GM18858 (cell line): ENCODE results near the gene HPDL.
"Not testable (repeated sequence)": the region's sequence is repeated elsewhere in the genome, so short reads cannot be mapped to it uniquely, and the experiment has no call there.

Experiments
- ATAC-seq: cut with Tn5 transposase; IDR thresholded peaks from one replicate; pipeline ENCODE4 v1.9.1; 2021; ENCODE audit not compliant: unreplicated experiment

Gene HPDL

DNA sequence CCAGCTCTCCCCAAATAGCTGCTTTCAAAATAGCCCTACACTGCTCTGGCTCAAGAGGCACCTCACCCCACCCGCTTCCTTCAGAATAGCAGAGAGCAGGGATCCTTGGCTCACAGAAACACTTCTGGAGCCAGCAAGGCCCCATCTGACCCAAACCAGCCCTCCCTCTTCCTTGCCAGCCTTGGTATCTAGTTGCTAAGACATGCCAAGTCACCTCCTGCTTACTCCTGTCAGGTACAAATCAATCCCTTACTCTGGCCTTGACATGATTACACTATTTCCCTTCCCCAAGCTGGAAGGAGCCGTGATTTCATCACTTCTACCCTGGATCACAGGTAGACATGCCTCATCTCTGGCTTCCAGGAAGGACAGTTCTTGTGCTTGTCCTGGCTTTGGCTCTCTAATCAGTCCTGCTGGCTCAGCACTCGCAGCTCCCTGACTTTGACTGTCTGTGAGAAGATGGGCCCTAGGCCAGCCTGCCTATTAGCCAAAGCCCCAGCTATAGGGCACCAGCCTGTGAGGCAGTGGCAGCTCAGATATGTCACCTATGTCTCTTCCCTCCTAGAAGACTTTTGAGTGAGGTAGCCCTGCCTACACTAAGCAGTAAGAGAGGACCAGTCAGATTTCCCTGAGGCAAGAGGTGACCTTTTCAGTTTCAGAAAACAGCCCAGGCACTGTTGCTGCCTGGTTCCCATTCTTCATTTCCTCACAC, 22.4 kb downstream of the HPDL start:
- no peak for ATAC-seq

DNA sequence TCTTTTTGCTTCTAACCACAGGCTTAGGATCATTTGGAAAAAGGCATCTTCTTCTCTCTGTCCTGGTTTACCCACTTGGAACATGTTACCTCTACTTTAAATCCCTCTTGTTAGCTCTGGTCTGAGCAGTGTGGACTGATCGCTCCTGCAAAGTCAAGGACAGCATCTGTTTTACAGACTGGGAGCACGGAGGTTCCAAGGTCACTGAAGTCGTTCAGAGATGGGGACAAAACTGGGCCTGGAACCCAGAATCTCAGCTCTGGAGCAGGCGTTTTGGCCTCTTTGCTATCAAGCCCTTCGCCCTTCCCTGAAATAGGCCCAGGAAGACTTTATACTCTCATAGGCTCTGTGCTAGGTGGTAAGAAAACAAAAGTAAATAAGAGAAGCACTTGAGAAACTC, 24.8 kb downstream of the HPDL start:
- ATAC-seq = no peak

DNA sequence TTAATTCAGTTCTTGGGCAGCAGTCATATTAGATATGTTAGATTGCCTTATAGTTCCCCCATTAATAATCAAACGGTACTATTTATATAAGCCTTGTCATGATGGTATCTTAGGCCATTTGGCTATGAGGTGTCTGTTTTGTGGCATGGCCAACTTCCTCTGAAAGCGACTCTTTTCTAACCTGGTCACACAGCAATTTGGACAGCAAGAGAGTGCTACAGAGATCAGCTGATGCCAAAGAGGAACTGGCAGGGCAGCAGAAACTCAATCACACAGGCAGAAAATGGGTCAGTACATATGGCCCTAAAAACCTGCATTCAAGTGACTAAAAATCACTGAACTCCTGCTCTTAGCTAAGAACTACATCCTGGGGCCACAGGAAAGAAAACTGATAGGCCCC, 27.0 kb downstream of the HPDL start:
- no peak for ATAC-seq

DNA sequence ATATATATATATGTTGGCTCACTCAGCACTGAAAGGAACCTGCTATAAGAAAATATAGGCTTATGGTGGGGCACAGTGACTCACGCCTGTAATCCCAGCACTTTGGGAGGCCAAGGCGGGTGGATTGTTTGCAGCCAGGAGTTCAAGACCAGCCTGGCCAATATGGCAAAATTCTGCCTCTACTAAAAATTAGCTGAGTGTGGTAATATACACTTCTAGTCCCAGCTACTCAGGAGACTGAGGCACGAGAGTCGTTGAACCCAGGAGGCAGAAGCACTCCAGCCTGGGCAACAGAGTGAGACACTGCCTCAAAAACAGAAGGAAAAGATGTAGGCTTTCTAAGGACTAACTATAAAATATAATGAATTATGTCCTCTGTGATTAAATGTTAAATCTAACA, 28.1 kb downstream of the HPDL start:
- no peak for ATAC-seq

DNA sequence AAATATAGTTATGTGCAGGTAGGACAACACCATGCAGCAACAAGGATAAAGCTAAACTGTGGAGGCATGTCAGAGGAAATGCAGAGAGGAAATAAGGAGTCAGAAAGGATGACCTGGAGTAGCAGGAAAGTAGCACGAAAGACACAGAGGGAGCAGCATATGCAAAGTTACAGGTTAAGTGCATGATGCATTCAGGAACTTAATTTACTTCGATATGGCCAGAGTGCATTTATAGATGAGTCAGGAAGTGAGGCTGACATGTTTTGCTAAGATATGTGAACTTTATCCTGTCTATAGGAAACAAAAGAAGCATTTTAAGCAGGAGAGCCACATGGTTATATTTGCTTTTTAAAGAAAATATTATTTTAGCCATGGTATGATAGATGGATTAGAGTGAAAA, 29.0 kb downstream of the HPDL start:
- no peak for ATAC-seq

DNA sequence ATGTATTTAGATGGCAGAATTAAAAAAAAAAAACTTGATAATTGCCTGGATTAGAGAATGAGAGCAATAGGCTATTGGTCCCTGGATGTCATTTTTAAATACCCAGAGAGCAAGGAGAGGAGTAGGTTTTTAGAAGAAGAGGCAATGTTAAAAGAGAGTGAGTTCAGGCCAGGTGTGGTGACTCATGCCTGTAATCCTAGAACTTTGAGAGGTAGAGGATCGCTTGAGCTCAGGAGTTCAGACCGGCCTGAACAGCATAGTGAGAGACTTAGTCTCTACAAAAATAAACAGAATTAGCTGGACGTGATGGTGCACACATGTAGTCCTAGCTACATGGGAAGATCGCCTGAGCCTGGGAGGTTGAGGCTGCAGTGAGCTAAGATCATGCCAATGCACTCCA, 29.5 kb downstream of the HPDL start:
- no peak for ATAC-seq

DNA sequence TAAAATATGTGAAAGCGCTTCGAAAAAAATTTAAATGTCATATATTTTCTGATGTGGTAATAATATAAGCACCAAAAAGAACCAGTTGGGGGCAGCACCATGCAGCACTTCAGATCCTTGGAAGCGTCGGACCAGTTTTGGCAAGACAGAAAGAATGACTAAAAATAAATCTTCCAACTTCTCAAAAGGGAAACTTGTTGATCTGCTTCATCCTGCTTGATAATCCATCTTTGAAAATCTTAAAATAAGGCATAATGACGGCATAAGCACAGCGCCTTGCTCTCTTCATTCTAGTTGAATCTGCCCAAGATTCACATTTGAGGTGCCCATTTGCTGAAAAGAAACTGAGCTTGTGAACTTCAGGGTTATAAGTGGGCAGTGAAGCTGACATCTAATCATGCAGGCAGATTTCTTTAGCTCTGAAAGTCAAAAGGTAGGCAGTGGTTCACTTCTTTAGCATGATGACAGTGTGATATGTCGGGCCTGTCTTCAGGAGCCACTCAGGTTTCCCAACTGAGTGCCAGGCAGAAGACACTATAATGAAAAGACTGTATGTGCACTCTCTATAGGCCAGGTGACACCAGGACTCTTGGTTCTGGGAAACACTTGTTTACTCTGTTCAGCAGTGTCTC, 33.3 kb downstream of the HPDL start:
- no peak for ATAC-seq

DNA sequence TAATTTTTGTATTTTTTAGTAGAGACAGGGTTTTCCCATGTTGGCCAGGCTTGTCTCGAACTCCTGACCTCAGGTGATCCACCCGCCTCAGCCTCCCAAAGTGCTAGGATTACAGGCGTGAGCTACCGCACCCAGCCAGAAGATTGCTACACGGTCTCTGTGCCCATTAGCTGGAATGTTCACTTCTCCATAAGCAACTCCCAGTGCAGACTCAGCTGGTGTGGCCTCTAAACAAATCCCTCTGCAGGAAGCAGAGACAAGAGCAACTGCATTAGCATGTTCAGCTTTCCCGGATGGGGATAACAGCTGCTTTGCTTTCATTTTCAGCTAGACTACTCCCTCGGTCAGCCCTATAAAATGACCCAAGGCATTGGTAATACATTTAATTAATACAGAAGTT, 34.3 kb downstream of the HPDL start:
- not testable (repeated sequence) for ATAC-seq

DNA sequence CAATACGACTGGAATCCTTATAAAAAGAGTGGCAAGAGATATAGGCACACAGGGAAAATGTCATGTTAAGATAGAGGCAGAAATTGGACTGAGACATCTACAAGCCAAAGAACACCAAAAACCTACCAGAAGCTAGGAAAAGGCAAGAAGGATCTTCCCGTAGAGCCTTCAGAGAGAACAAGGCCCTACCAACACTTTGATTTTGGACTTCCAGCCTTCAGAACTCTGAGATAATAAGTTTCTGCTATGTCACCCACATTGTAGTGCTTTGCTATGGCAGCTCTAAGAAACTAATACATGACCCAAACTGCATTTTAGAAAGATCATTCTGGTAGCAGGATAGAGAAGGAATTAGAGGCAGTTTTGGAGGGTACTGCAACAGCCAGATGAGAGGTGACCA, 37.6 kb downstream of the HPDL start:
- no peak for ATAC-seq

DNA sequence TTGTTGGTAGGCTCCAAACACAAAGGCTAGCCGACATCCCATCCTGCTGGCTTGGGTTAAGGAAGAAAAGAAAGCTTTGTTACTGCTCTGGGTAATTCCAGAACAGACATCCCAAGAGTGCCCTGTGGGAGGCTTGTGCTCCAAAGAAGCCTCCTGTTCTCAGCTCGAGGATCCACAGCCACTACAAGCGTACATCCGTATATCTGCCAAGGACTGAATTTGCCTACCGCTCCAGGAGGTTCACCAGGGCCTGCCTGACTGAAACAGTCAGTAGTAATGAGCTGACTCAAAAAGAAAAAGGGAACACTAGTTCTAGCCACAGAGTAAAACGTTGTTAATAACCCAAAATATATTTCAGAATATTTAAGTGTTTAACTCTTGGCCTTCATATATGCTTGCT, 38.4 kb downstream of the HPDL start:
- ATAC-seq = no peak

DNA sequence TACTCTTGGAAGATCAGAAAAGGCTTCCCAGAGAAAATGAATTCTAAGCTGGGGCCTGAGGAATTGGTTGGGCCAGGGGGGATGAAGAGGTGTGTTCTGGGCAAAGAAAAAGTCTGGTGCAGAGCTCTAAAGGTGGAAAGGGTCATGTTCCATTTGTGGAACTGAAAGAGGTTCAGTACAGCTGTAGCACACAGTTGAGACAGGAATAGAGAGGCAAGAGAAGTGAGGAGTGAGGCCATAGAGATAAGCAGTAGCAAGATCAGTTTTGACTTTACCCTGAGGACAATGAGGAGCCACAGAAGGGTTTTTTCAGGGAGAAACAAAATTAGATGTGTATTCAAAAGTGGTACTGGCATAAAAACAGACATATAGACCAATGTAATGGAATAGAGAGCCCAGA, 43.9 kb downstream of the HPDL start:
- peak; percentile 59 for ATAC-seq

DNA sequence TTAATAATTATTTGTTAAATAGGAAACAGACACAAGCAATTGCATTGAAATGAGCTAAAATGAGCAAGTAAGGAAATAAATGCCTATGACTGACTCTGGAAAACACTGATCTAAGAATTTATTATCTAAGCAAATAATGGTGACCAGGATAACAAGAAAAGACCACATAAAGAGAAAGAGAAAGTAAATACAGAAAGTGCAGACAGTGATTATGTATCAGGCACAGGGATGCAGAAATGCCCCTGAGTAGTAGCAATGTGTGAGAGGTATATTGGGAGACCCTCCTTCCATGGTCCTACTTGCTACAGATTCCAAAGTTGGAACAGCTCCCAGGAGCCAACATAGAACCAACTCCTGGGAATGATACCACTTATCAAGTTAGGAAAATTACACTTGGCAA, 46.9 kb downstream of the HPDL start:
- ATAC-seq = no peak

DNA sequence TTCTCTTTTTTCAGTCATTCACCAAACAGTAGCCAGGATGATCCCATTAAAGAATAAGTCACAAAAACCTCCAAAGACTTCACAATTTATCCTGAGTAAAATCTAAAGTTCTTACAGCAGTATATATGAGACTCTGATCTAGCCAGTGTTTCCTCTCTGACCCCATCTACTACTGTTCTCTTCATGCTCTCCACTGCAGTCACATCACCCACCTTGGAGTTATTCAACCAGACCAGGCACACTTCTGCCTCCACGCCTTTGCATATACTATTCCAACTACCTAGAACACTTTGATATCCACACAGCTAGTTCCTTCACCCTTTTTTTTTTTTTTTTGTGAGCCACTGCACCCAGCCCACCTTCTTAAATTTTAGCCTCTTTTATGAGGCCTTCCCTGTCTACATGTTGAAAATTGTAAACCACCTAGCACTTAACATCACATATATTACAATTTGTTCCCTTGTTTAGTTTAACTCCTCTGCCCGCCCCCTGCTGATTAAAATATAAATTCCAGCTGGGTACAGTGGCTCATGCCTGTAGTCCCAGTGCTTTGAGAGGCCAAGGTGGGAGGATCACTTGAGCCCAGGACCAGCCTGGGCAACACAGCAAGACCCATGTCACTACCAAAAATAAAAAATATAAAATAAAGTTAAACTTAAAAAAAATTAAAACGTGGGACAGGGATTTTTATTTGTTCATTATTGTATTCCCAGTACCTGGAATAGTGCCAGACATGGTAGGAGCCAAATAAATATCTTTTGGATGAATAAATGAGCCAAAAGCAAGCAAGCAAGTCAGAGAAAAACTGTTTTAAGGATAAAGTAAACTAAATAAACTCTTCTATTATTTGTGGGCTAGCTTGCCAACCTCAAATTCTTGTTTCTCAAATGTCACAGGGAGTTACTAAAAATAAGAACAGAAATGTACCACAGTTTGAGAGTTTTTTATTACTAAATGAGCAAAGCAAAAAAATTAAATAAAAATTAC, 48.7 kb downstream of the HPDL start:
- ATAC-seq = no peak

DNA sequence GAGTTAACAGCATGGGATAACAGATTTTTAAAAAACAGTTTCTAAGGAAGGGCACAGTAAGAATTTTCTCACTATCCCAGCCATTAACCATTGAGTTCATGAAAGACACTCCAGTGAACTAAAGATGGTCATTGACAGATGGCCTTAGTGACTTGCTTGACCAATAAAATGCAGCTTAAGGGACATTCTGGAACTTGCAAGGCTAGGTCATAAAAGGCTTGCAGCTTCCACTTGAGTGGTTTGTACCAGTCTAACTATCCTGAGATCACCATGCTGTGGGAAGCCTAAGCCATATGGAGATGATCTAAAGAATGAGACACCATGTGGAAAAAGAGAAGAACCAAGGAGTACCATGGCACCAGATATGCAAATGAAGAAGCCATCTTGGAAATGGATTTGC, 51.5 kb downstream of the HPDL start:
- ATAC-seq = no peak
